ENCODE measurements around the gene CHCHD4. TPM values are rescaled to one million over a fixed set of nuclear protein-coding genes. Genes with fewer than 3 reads are reported as not detected.
A peak's percentile ranks its signal among the peaks of the same experiment; 100 is the strongest.
"Not testable (repeated sequence)": the region's sequence is repeated elsewhere in the genome, so short reads cannot be mapped to it uniquely, and the experiment has no call there.

Gene CHCHD4
- total RNA-seq, 1 experiment from 2014 or later: 44.5 TPM

DNA sequence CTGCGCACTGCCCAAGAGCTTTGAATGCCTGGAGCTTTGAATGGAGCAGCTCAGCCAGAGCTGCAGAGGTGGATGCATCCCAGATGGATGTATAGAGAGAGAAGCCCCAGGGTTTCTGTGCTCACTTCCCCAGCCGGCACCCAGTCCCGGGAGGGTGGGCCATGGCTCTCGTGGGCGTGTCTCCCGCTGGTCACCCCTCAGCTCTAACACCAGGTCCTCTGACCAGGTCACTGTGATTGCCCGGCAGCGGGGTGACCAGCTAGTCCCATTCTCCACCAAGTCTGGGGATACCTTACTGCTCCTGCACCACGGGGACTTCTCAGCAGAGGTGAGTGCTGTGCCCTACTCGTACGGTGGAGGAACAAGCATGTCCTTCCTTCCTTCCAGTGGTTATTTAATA is 10.9 kb upstream of the CHCHD4 start:
- DNase-seq (ENCODE audit: low read depth): no peak

DNA sequence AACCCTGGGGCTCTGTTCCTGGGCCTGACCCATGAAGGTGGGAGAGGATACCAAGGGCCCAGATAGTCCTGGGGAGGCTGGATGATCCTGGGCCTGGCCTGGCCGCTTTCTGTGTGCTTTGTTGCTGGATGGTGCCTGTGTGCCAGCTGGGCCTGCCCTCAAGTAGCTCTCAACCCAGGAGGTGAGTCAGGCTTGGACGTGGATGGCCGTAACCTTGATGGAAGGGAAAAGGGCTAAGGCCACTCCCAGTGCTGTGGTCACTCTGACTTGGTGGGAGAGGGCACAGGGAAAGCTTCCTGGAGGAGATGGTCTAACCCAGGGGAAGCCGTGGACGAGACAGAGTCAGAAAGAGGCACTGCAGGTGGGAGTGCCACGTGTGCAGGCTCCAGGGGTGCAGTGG is 9.6 kb upstream of the CHCHD4 start:
- no peak for DNase-seq (ENCODE audit: low read depth)

DNA sequence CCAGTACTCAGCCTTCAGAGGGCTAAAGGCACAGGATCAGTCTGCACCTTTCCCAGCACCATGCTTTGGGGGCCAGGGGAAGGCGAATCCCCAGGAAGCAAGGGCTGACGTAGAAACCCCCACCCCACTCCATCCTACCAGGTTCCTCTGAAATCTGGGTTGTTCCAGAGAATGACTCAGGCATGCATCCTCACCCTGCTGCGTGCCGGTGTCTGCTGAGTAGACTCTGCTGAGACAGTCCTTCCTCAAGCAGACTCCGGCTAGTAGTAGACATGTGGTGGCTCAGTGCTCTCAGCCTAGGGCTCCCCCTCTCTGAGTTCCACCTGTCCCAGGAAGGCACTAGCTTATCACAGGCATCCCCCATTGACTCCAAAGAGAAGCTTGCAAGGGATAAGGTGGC is 9.2 kb upstream of the CHCHD4 start:
- no peak for DNase-seq (ENCODE audit: low read depth)

- no peak for DNase-seq (ENCODE audit: low read depth)
These were observed 8.6 kb upstream of the CHCHD4 start for GRCh38 chr3:14133188-14133800.

DNA sequence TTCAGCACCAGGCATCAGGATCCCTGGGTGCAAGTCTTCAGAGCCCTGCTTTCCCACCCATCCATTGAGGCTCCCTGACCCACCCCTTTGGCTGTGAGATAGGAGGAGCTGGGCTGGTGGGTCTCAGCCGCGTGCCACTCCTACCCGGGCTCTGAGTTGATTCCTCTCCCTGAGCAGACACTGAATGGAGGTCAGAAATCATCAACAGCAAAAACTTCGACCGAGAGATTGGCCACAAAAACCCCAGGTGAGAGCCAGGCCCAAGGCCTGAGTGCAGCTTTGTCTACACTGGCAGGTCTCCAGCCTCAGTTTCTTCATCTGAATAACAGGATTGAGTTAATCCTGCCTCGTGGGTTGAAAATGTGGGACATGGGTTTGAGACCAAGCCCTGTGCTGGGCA is 8.0 kb upstream of the CHCHD4 start:
- no peak for DNase-seq (ENCODE audit: low read depth)

- no peak for DNase-seq (ENCODE audit: low read depth)
These were observed 7.5 kb upstream of the CHCHD4 start for GRCh38 chr3:14132120-14132519.

DNA sequence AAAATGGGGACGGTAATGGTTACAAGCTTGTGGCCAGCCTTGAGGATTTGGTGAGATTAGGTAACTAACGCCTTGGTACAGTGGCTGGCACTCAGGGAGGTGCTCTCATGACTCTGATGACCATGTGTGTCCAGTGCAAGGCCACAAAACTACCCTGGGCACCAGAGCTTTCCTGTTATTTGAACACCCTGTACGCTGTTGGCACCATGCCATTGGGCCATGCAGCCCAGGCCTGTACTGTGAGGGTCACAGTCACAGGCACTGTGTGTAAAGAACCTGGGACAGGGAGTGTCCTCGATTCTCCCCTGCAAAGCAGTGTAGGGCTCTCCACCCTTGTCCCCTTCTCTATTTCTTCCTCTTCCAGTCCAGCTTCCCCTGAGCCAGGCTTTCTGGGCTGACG is 6.5 kb upstream of the CHCHD4 start:
- DNase-seq (ENCODE audit: low read depth): no peak

DNA sequence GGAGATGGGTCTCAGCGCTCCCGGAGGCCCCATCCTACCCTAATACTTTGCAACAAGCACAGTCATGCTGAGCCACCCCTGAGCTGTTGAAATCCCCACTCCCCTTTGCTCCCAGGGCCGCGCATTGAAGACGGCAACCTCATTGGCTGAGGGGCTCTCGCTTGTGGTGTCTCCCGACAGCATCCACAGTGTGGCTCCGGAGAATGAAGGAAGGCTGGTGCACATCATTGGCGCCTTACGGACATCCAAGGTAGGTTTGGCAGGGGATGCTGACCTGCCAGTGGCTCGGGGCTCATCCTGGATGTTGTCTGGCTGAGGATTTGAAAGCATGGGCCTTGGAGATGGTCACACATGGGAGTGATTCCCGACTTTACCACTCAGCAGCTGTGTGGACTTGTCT is 6.0 kb upstream of the CHCHD4 start:
- DNase-seq (ENCODE audit: low read depth): no peak

- no peak for DNase-seq (ENCODE audit: low read depth)
These were observed 5.6 kb upstream of the CHCHD4 start for GRCh38 chr3:14130230-14130629.

DNA sequence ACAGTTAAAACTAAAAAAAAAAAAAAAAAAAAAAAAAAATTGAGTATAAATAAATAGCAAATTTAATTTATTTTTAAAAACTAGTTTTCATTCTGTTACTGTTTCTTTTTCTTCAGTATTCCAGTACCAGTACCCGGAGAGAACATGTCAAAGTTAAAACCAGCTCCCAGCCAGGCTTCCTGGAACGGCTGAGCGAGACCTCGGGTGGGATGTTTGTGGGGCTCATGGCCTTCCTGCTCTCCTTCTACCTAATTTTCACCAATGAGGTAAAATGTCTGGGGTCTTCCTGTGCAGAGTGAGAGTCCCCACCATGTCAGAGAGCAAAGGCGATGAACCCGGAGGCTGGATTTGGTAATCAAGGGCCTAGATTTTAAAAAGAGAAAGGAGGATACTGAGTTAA is 4.6 kb upstream of the CHCHD4 start:
- no peak for DNase-seq (ENCODE audit: low read depth)

GRCh38 chr3:14128724-14129123 is 4.1 kb upstream of the CHCHD4 start:
- DNase-seq (ENCODE audit: low read depth): no peak

DNA sequence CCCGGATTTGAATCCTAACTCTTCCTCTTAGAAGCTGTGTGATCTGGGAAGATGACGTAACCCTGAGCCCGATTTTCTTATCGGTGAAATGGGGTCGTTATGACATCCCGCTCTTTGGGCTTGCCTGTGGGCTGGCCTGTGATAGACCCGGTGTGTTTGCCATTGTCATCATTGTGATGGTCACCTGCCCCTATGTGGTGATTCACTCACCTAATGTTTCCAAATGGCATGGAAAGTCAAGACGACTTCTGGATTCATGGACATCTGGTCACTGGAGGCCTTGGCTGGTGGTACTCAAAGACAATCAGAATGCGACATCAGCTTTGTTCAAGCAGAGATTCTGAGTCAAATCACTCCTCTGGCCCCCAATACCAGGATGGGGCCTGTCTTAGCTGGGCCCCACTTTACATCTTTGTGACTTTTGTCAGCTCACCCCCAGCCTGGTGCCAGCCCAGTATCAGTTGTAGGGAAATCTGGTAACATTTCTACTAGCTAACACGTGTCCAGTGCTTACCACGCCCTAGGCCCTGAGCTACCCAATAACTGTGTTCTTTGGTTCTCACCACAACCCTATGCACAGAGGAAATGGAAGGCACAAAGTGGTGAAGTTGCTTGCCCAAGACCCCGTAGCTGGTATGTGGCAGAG is 3.0 kb upstream of the CHCHD4 start:
- no peak for DNase-seq (ENCODE audit: low read depth)

DNA sequence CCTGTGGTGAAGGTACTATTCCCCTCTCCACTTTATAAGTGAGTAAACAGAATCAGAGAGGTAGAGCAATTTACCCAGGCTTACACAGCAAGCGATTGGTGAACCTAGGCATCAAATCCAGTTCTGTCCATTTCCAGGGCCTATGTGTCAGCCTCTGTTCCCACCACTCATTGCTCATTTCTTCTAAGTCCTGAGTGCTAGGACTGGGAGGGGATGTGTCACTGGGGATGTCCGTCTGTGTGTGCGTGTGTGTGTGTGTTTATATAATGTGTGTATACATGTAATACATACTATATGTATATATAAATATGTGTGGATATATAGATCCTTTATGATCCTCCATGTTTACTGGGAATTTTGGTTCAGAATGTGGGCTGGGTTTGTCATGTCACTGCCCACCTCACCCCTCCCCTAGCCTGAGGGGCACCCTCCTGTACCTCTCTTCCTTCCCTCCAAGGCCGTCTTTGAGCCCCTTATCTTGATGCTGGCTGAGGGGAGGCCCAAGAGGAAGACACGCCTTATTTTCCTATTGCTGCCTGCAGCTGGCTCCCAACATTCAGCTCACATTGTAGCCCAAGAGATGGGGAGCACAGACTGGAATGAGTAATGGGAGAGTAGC is 2.3 kb upstream of the CHCHD4 start:
- DNase-seq (ENCODE audit: low read depth): no peak

GRCh38 chr3:14126017-14126886 is 1.6 kb upstream of the CHCHD4 start:
- DNase-seq (ENCODE audit: low read depth): no peak

DNA sequence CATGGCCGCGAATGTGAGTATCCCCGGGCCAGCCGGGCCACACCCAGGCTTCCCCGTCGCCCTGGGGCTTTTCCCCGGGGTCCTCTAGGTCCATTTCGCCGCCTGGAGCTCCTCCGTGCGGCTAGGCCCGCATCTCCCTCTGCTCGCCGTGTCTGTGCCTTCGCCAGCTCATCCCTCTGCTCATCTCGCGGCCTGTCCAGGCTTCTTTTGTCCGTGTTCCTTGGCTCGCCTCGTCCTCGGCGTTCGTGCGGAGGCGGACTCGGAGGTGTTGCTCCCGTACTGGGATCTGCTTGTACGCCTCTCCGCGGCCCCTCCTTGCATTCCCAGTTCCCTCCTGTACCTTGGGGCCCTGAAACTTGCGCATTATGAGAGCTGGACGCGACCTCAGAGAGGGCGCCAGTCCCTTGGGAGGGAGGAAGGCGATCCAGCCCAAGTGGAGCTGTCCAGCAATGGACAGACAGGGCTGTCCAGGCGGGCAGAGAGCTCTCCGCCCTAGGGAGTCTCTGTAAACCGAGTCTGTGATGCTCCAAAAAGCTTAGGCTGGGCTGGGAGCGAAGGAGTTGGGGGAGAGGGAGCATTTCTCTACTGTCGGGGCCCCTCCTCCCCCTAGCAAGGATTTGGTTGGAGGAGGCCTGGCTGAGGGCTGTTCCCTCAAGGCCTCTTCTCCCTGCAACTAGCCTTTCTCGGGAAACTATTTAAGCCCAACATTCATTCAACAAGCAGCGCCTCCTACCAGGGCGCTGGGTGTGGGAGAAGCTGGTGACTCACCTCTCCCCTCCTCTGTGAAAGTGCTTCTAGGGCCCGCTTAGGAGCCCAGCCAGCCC is 735 bp upstream of the CHCHD4 start:
- DNase-seq (ENCODE audit: low read depth): peak; percentile 87

DNA sequence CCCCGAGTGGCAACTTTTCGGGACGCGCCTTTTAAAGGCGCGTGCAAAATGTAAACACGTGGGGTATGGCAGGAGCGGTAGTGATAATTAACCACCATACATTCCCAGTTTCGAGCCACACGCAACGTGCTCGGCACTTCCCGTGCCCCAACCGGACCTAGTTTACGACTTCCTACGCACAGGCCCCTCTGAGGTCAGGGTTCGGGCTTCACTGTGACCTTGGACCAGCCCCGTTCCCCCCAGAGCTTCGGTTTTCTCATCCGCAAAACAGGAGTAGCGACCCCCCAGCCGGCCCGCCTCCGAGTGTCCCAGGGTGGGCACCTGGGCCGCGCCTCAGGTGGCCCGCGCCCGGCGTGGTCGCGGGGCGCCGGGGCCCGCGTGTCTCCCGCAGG is 451 bp downstream of the CHCHD4 start:
- DNase-seq (ENCODE audit: low read depth): peak; percentile 65

DNA sequence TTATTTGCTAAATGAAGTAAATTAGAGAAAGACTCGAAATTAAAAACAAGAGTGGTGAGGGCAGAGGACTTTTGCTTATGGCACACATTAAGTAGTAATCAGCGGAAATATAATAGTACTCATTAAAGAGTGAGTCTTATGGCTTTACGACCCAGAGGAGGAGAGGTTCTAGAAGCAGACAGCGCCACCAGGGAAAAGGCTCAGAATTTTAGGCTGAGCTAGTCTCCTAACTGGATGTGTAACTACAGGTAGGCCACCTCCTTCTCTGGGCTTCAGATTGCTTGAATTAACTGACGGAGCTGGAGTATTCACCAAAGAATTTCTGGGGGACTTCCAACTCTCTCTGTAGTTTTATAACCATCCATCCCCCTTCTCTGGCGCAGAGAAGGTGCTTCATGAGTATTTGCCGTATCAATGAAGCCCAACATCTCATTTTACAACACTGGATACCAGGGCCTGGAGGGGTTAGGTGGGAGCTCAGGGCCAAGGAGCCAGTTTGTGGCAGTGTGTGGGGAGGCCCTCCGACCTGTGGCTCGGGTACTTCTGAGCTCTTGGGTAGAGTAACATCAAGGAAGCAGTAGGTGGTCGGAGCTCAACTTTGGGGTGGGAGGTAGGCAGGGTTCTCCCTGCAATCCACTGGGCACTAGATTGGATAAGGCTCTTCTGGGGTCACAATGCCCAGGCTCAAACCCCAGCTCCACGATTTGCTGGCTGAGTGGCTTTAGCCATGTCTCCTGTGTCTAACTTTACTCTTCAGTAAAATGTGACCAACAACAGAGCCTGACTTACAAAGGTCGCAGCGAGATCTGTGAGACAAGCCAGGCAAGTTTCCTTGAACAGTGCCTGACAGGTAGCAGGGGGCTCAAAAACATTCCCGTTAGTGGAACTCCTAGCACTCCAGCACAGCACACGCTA is 1.1 kb downstream of the CHCHD4 start:
- no peak for DNase-seq (ENCODE audit: low read depth)

DNA sequence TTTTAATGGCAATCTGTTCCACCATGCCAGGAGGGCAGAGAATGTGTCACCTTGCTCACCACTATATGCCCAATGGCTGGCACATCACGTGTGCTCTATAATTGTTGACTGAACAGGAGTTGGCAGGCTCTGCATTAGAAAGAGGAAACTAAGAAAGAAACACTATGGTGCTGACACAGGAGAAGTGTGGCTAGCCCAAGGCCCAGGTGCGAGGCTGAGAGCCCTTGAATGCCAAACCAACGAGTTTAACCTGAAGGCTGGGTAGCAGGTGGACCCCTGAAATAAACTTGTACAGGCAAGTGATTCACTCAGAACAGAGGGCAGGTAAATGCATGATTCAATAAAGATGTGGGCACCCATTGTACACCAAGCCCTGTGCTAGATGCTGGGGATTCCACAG is 2.4 kb downstream of the CHCHD4 start:
- DNase-seq (ENCODE audit: low read depth): no peak

GRCh38 chr3:14121859-14122258 is 2.8 kb downstream of the CHCHD4 start:
- no peak for DNase-seq (ENCODE audit: low read depth)

GRCh38 chr3:14120921-14121448 is 3.7 kb downstream of the CHCHD4 start:
- not testable (repeated sequence) for DNase-seq (ENCODE audit: low read depth)
